GM19324 (cell line): Measurements from ENCODE around the gene APOBEC3A.
"Not testable (repeated sequence)": the region's sequence is repeated elsewhere in the genome, so short reads cannot be mapped to it uniquely, and the experiment has no call there.

Experiments
- ATAC-seq: cut with Tn5 transposase; IDR thresholded peaks from one replicate; pipeline ENCODE4 v1.9.1; 2021; ENCODE audit warnings: mild to moderate bottlenecking, moderate library complexity; ENCODE audit not compliant: unreplicated experiment, low FRiP score

The APOBEC3A gene

DNA sequence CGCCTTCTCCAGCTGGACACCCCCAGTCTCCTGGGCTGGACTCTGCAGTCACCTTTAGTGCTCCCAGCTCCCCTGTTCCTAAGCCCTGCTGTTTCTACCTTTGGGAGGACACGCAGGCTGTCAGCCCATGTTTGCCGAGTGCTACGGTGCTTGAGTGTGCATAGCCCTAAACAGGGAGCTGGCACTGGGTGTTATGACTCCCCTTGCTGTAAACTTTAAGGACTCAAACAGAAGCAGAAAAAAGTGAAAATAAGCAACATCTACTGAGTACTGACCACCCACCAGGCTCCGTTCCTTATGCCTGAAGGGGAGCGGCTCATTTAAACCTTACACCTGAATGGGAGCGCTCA is 17.4 kb downstream of the APOBEC3A start:
- no peak for ATAC-seq

DNA sequence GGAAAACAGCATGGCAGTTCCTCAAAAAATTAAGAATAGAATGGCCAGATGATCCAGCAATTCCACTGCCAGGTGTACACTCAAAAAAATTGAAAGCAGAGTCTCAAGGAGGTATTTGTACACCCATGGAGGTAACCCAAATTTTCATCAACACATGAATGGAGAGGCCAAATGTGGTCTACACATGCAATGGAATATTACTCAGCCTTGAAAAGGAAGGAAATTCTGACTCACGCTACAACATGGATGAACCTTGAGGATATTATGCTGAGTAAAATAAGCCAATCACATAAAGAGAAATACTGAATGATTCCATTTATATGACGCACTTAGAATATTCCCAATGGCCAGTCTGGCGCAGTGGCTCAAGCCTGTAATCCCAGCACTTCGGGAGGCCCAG is 19.9 kb downstream of the APOBEC3A start:
- not testable (repeated sequence) for ATAC-seq

DNA sequence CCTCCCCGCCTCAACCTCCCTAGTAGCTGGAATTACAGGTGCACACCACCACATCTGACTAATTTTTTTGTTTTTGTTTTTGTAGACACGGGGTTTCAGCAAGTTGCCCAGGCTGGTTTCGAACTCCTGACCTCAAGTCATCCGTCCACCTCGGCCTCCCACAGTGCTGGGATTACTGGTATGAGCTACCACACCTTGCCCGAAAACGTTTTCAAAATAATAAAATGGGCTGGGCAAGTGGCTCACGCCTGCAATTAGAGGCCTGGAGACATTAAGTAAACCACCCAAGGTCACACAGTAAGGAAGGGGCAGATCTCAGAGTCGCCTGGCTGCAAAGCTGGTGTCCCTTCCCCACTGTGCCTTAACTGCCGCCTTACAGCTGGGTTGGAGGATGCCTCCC is 23.2 kb downstream of the APOBEC3A start:
- not testable (repeated sequence) for ATAC-seq

DNA sequence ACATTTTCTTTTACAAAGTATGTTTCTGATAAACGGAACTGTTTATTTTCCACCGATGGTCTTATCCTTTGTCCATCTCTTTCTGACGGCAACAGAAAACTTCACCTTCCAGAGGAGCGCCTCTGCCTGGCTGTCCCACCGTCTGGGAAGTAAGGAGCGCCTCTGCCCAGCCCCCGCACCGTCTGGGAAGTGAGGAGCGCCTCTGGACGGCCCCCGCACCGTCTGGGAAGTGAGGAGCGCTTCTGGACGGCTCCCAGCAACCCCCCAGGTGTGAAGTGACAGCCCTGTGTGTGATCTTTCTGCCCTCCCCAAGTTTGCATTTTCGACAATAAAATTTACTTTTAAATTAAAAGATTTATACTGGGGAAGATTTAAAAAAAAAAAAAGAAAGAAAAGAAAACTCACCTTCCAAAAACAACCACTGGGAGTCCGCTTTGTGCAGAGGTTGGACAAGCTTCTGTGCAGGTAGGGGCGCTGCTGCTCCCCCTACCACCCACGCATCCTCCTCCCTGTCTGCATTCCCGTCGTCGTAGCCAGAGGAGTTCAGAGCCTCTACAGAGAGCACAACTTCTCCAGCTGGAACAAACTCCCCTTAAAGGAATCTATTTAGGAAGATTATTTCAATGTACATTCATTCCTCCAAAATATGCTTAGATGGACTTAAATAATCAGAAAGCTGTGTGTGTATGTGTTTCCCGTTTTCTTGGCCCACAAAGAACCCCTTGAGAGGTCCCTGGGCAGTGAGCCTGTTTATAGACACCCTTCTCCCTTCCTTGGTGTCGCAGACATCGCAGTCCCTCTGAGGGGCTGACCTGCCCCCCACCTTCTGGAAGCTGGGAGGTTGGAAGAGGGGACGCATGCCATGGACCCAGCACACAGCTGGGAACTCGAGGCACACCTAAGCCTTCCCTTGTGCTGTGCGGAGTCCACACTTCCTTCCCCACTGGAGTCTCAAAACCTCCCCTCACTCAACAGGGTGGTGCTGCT is 23.9 kb downstream of the APOBEC3A start:
- ATAC-seq = no peak

DNA sequence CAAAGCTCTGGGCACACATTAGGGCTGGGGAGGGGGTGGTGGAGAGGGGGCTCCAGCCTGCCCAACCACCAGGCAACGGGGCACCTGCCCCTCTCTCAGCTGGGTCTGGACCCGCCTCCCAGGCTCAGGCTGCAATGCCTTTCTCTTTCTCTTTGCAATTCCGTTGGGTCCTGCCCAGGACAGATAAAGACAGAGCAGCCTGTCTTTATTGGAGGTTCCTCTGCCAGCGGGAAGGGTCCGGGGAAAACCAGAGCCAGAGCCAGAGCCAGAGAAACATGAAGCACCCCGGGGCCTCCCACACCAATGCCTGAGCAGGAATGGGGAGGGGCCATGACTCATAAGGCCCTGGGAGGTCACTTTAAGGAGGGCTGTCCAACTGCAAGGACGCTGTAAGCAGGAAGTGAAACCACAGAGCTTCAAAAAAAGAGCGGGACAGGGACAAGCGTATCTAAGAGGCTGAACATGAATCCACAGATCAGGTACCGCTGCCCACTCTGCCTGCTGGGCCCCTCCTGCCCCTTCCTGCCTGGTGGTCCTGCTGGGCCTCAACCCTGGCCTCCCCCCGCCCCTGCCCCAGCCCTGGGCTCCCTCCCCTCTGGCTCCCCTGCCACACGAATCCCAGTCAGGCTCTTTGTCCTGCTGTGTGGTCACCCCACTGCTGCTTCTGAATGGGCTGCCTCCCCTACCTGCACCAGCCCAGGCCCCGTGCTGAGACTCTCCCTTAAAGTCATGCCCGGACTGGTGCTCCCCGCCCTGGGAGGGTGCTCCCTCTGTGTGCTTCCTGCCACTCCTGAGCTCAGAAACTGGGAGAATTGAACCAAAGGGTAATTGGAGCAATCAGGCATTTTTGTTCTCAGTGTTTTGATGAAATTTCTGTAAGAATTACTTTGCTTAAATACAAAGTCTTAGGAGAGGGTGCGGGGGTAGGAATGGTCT is 24.9 kb downstream of the APOBEC3A start, which contains the start of gene APOBEC3B:
Gene APOBEC3B (plus strand): TSS at position 356 of the 936 bp plus-strand sequence. CDS start 107 bp downstream, at position 463.
- peak; percentile 58 for ATAC-seq

DNA sequence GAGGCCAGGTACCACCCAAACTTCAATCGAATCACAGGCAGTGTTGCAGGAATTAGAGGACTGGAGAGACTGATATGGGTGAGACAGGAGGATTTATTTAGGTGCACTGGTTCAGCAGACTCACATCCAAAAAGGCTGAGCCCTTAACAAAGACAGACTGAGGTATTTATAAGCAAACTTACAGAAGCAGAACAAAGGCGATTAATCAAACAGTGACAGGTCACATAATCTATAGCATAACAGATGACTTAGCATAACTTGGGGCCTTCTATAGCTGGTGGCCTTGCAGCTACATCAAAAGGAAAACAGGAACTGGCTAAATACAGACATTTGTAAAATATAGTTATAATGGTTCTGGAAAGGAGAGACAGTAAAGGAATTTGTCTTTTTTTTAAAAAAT is 26.8 kb downstream of the APOBEC3A start:
- ATAC-seq = no peak

DNA sequence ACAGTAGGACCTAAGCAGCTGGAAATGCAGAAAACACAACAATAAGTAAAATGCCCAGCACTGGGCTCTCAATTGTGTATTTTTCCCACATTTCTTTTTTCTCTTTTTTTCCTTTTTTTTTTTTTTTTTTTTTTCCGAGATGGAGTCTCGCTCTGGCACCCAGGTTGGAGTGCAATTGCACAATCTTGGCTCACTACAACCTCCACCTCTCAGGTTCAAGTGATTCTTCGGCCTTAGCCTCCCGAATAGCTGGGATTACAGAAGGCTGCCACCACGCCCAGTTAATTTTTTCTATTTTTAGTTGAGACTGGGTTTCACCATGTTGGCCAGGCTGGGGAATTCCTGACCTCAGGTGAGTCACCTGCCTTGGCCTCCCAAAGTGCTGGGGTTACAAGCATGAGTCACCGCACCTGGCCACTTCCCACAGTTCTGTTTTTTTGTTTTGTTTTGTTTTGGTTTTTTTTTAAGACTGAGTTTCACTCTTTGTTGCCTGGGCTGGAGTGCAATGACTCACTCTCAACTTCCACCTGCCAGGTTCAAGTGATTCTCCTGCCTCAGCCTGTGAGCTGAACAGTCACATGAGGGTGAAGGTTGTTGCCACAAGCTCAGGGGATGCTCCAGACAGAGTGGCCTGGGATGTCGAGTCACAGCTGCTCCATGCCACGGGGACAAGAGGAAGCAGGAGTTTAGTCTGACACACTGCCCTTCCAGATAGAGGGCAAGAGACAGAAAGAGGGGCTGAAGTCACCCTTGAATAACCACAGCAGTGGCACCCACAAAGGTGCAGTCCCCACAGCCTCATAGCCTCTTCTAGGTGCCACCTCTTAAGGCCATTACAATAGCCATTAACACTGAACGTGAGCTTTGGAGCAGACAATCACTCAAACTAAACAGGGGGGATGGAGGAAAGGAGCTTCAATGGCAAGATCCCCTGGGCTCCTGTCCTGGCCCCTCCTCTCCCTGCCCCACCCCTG is 27.7 kb downstream of the APOBEC3A start:
- peak; percentile 69 for ATAC-seq

DNA sequence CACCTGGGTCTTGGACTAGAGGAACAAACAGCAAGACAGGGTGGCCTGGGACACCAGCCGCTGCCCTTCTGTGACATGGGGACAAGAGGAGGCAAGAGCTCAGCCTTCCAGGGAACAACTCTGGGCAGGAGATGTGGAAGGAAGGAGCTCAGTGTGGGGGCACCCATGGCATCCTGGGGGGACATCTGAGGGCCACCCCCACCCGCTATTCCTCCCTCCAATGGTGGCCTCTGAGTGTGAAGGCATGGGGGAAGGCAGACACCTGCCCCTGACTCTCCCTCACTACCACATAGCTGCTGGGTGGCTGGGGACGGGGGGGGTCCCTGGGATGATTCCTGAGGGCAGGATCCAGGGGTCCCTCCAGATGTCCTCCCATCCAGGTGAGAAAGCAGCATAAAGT is 29.2 kb downstream of the APOBEC3A start:
- no peak for ATAC-seq

DNA sequence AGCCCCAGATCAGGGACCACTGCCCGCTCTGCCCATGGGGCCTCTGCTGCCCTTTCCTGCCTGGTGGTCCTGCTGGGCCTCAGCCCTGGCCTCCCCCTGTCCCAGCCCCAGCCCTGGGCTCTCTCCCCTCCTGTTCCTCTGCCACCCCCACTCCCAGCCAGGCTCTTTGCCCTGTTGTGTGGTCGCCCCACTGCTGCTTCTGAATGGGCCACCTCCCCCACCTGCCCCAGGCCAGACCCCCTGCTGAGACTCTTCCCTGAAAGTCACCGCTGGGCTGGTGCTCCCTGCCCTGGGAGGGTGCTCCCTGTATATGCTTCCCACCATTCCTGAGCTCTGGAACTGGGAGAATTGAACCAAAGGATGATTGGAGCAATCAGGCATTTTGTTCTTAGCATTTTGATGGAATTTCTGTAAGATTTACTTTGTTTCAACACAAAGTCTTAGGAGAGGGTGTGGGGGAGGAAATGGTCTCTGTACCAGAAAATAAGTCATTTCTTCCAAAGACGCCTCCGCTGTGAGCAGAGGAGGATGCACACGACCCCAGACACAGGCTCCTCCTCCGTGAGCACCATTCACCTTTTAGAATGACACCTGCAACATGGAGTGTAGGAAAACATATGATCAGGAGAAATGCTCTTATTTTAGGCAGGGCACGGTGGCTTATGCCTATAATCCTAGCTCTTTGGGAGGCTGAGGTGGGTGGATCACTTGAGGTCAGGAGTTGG is 29.9 kb downstream of the APOBEC3A start:
- ATAC-seq = no peak

DNA sequence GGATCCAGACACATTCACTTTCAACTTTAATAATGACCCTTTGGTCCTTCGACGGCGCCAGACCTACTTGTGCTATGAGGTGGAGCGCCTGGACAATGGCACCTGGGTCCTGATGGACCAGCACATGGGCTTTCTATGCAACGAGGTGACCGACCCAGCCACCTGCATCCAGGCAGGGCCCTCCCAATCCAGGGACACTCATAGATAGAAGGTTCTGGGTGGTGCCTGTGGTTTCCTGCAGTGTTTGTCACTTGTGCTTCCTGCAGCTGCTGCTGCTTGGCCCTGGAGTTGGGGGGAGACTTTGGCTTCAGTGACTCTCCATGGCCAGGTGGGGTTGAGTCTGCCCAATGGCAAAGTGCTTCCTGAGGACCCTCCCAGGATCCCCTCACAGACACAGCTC is 32.1 kb downstream of the APOBEC3A start:
- ATAC-seq = no peak

DNA sequence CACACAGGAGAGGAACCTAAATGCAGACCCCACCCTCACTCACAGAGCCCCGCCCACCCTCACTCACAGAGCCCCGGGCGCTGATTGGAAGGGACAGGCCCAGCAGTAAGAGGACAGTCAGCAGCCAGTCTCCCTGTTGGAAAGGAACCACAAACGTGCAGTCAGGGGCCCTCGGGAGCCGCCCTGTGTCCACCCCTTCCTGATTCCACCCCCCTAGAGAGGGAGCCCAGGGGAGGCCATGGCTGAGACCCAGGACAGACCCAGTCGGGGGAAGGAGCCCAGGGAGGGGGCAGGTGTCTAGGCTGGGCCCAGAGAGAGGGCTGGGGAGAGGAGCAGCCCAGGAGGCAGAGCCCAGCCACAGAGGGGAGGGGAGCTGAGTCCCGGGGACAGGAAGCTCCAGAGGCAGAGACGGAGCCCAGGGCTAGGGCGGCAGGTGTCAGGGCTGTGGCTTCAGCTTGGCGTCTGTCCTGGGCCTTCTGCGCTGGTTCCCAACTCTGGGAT is 35.5 kb downstream of the APOBEC3A start:
- not testable (repeated sequence) for ATAC-seq

DNA sequence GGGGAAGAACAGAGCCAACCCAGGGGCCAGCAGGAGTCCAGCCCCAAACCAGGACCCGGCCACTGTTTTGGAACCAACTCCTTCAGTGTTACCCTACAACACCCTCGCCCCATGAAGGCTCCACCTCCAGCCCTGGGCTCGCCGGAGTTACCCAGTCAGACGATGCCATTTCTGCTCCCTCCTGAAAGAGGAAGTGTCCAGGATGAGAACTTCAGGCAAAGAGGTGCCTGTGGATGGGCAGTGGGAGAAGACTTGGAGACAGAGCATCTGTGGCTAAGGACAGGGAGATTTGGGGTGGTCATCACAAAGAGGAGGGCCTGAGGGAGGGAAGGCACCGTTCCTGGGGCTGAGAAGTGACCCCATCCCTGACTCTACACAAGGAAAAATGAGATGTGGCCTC is 38.7 kb downstream of the APOBEC3A start:
- no peak for ATAC-seq

DNA sequence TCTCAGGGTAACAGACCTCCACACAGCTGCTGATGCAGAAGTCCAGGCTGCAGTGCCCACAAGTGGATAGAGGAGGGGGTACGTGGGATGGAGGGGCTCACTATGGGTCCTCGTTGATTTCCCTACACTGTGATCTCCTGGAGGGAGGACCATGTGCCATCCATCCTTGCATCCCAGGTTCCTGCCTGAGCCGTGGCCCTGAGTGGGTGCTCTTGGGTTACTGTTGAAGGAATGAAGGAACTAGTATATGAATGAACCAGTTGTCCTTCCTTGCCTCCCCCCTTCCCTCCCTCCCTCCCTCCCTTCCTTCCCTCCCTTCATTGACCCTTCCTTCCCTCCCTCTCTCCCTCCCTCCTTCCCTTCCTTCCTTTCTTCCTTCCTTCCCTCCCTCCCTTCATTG is 40.1 kb downstream of the APOBEC3A start:
- no peak for ATAC-seq

DNA sequence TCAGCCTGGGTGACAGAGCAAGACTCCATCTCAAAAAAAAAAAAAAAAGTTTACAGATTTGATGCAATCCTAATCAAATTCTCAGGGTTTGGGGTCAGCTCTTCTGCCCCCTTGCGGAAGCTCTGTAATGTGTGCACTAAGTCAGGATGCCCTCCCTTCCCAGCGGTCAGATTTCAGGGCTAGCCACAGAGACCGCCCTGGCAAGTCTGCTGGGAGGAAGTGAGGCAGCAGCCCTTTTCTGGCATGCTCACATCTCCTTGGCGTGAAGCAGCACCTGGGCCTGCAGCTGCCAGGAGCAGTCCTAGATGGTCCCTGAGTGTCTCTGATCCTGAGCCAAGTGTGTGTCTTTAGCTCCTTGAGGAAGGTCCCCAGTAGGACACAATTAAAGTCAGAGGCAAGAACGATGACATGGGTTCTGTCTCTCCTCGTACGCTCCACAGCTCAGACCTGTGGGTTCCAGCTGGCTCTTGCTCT is 45.8 kb downstream of the APOBEC3A start:
- ATAC-seq = peak; percentile 65

DNA sequence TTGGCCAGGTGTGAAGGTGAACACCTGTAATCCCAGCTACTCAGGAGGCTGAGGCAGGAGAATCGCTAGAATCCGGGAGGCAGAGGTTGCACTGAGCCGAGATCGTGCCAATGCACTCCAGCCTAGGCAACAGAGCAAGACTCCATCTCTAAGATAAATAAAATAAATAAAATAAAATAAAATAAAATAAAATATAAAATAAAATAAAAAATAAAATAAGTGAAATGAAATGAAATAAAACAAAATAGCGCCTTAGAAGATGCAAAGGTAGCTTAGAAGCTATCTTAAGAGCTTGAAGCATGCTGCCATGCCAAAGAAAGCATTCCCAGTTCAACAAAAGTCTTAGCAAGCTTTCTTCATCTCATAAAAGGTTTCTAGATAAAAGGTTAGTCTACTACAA is 49.8 kb downstream of the APOBEC3A start:
- ATAC-seq = no peak

DNA sequence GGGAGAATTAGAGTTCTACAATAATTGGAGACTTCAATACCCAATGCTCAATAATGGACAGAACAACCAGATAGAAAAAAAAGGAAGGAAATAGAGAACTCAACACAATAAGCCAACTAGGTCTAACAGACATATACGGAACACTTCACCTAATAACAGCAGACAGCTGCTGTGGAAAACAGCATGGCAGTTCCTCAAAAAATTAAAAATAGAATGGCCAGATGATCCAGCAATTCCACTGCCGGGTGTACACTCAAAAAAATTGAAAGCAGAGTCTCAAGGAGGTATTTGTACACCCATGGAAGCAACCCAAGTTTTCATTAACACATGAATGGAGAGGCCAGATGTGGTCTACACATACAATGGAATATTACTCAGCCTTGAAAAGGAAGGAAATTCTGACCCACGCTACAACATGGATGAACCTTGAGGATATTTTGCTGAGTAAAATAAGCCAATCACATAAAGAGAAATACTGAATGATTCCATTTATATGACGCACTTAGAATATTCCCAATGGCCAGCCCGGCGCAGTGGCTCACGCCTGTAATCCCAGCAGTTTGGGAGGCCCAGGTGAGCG is 51.0 kb downstream of the APOBEC3A start:
- not testable (repeated sequence) for ATAC-seq

DNA sequence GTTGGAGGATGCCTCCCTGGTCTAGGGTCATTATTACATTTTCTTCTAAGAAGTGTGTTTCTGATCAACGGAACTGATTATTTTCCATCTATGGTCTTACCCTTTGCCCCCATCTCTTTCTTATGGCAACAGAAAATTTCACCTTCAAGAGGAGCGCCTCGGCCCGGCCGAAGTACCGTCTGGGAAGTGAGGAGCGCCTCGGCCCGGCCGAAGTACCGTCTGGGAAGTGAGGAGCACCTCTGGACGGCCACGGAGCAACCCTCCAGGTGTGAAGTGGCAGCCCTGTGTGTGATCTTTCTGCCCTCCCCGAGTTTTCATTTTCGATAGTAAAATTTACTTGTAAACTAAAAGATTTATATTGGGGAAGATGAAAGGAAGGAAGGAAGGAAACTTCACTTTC is 53.5 kb downstream of the APOBEC3A start:
- ATAC-seq = no peak
